Measurements from ENCODE around the gene KRT36.

Gene KRT36

DNA sequence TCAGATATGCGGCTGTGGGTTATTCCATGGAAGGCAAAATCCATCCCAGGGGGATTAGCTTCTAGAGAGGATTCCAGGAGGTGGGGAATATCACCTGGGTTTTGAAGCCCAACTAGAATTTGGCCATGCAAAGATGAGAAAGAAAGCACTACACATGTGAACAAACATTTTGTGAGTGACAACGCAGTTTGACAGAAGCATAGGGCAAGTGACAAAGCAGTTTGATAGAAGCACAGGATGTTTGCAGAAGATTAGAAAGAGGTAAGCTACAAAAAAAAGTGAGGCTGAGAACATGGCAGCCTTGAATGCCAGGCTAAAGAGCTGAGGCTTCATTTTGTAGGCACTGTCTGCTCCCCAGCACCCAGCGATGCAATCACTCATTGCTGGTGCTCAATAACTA, 36.6 kb downstream of the KRT36 start:
- TF ChIP-seq JUND (IDR thresholded peaks at IDR 0.05; ENCODE audit: low read depth) = no peak
- DNase-seq (ENCODE audit: low read depth in 1 of 2, low spot score in 1 of 2) = no peak
- in situ Hi-C loops (cut with HindIII; ENCODE audit: low pct_unique_long_range_greater_than_20kb, low sequenced_read_pairs) = no loop called here

DNA sequence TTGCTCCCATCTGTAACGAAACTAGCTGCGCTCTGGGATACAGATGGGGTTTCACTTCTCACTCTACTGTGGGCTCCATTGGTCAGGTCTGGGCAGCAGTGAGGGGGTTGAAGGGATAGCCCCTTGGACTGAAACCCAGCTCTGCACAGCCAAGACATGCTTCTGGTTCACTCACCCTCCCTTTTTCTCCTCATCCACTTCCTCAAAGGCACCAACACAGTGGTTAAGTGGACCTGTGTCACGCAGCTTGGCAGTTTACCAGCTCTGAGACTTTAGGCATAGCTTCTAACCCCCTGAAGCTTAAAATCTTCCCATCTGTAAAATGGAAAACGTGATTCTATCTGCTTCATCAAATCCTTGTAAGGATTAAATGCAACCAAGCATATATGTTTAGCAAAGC, 37.4 kb downstream of the KRT36 start:
- in situ Hi-C loops (cut with HindIII; ENCODE audit: low pct_unique_long_range_greater_than_20kb, low sequenced_read_pairs) = no loop called here
- DNase-seq (ENCODE audit: low read depth in 1 of 2, low spot score in 1 of 2) = no peak
- TF ChIP-seq JUND (IDR thresholded peaks at IDR 0.05; ENCODE audit: low read depth) = no peak

DNA sequence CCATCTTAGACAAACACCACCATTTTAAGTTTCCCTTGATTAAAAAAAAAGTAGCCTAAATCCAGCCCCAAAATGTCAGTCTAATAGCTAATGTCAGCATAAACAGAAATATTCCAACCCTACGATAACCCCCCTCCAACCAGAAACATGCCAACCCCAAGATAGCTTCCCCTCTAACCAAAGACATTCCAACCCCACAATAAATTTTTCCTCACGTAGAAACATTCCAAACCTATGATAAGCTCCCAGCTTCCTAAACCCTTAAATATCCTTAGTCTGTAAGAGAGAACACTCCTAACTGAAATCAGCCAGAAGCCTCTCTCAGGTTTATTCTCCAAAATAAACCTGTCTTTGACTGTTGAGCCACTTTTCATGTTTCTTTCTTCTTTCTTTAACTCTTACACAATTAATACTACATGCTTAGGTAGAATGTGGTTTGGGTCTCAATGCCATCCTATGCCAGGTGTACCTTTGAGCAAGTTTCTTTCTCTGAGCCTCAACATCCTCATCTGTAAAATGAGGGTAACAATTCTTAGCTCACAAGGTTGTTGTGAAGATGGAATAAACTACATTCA, 38.5 kb downstream of the KRT36 start:
- no peak for DNase-seq (ENCODE audit: low read depth in 1 of 2, low spot score in 1 of 2)
- TF ChIP-seq JUND (IDR thresholded peaks at IDR 0.05; ENCODE audit: low read depth) = no peak
- in situ Hi-C loops (cut with HindIII; ENCODE audit: low pct_unique_long_range_greater_than_20kb, low sequenced_read_pairs) = no loop called here

DNA sequence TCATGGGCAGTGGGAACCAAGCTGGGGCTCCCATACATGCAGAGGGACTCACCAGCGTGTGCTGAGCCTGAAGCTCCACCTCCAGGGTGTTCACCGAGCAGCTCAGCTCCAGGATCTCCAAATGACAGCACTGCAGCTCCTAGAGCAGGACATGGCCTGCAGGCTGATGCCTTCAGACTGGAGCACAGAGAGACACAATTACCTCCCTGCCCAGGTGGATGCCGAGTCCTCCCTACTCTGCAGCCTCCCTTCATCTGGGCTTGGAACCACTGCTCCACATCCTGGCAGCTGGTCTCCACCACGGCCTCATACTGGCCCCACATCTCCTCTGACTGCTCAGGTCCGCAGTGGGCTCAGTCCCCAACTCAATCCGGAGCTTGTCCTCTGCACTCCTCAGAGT, 40.7 kb downstream of the KRT36 start:
- in situ Hi-C loops (cut with HindIII; ENCODE audit: low pct_unique_long_range_greater_than_20kb, low sequenced_read_pairs) = no loop called here
- no peak for TF ChIP-seq JUND (IDR thresholded peaks at IDR 0.05; ENCODE audit: low read depth)
- no peak for DNase-seq (ENCODE audit: low read depth in 1 of 2, low spot score in 1 of 2)

DNA sequence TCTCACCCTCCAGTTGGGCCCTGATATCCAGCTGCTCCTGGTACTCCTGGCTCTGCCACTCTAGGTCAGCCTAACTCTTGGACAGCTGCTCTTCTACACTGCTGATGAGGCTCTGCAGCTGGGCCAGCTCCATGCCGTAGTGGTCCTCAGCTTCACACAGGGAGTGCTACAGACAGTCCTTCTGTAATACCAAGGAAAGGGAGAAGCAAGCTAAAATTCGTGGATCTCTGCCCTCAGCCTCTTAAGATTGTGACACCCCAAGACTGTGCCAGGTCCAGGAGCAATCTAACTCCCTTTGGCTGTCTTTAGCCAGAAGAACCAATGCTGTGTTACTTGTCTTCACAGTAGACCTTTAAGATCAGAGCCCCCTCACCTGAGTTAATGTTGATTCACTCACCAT, 41.2 kb downstream of the KRT36 start:
- in situ Hi-C loops (cut with HindIII; ENCODE audit: low pct_unique_long_range_greater_than_20kb, low sequenced_read_pairs) = no loop called here
- DNase-seq (ENCODE audit: low read depth in 1 of 2, low spot score in 1 of 2) = no peak
- TF ChIP-seq JUND (IDR thresholded peaks at IDR 0.05; ENCODE audit: low read depth) = no peak

DNA sequence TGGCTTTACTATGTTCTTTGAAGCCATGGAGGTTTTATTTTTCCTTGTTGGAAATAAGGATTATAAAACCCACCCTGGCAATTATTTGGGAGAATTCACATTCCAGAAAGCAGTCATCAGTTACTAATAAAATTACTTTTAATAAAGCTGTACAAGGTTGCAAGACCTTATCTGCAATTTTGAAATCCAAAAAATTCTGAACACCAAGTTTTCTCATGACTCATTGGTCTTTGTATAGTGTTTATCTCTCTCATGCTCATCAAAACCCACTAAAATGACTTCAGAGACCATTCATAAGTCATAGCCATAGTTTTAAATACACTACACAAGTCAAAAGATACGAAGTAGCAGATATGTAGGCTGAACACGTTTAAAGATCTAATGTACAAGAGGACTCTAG, 42.9 kb downstream of the KRT36 start:
- in situ Hi-C loops (cut with HindIII; ENCODE audit: low pct_unique_long_range_greater_than_20kb, low sequenced_read_pairs) = no loop called here
- DNase-seq (ENCODE audit: low read depth in 1 of 2, low spot score in 1 of 2) = no peak
- no peak for TF ChIP-seq JUND (IDR thresholded peaks at IDR 0.05; ENCODE audit: low read depth)

DNA sequence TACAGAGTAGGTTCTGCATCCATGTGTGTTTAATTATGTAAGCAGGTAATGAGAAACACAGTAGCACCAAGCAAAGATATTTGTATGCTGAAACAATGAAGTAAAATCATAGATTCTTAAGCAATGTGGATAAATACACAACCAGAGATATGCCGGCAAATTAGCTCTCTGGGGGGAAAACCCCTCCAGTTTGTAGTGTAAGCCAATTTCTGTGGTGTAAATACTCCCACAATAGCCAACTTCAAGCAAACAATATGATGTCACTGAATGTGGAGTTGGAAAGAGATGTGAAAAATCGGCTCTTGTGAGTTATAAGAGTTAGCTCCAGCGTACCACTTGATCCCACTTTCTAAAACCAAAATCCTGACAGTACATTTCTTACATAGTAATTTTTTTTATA, 45.1 kb downstream of the KRT36 start:
- DNase-seq (ENCODE audit: low read depth in 1 of 2, low spot score in 1 of 2) = no peak
- TF ChIP-seq JUND (IDR thresholded peaks at IDR 0.05; ENCODE audit: low read depth) = no peak
- in situ Hi-C loops (cut with HindIII; ENCODE audit: low pct_unique_long_range_greater_than_20kb, low sequenced_read_pairs) = no loop called here

DNA sequence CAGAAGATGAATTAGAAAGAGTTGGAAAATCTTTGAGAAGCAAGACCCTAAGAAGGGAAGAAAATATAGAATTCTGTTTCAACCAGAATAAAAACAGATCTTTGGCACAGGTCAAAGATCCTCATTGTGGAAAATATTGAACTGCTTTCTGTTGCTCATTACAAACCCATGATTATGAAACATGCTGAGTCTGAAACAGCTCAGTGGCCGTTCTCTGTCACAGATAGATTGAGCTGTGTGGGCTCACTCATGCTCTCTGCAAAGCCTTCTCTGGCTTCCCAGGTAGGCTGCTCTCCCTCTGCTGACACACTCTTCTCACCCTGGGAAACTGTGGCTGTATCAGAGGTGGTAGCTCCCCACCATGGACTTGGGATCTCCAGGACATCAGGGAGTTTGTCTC, 45.5 kb downstream of the KRT36 start:
- in situ Hi-C loops (cut with HindIII; ENCODE audit: low pct_unique_long_range_greater_than_20kb, low sequenced_read_pairs) = no loop called here

DNA sequence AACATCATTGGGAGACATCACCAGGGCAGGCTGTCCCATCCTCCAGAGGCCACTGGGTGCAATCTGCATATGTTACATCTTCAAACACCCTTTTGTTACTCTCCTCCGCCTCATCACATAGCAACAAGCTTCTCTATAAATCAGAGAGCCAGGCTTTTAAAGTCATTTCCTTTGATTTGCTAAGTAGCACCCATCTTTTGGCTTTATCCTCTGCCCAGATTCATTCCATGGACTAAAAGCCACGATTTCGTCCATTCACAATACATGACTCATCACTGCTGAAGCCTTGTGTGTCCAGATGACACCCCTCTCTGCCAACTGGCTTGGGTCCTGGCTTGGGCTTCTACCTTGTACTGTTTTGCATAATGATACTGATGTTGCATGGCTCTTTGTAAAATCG, 47.0 kb downstream of the KRT36 start:
- in situ Hi-C loops (cut with HindIII; ENCODE audit: low pct_unique_long_range_greater_than_20kb, low sequenced_read_pairs) = no loop called here
- TF ChIP-seq JUND (IDR thresholded peaks at IDR 0.05; ENCODE audit: low read depth) = no peak
- no peak for DNase-seq (ENCODE audit: low read depth in 1 of 2, low spot score in 1 of 2)

More for the DNA sequence above, 45.5 kb downstream of the KRT36 start:
- no peak for TF ChIP-seq JUND (IDR thresholded peaks at IDR 0.05; ENCODE audit: low read depth)
- DNase-seq (ENCODE audit: low read depth in 1 of 2, low spot score in 1 of 2) = no peak

DNA sequence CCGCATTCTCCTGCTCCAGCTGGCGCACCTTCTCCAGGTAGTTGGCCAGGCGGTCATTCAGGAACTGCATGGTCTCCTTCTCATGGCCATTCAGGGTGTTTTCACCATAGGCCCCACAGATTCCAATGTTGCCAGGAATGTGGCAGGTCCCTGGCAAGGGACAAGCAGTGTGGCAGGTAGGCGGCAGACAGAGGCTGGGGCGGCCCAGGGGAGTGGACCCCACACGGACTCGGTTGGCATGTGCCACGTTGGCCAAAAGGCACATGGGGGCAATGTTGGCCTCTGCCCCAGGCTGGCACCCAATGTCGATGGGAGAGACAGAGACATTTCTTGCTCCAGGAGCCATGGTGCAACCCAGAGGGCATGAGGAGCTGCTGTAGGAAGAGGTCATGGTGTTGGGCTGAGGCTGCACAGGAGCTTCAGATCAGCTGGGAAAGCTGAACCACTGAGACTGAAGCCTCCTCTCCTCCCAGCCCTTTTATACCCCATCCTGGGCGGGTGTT, 49.1 kb downstream of the KRT36 start, which contains the start of gene KRT38:
KRT38 (minus strand) TSS at position 453 of the 503 bp plus-strand sequence; CDS start at position 391, 62 bp downstream.
- no peak for TF ChIP-seq JUND (IDR thresholded peaks at IDR 0.05; ENCODE audit: low read depth)
- DNase-seq (ENCODE audit: low read depth in 1 of 2, low spot score in 1 of 2) = no peak
- in situ Hi-C loops (cut with HindIII; ENCODE audit: low pct_unique_long_range_greater_than_20kb, low sequenced_read_pairs) = no loop called here

DNA sequence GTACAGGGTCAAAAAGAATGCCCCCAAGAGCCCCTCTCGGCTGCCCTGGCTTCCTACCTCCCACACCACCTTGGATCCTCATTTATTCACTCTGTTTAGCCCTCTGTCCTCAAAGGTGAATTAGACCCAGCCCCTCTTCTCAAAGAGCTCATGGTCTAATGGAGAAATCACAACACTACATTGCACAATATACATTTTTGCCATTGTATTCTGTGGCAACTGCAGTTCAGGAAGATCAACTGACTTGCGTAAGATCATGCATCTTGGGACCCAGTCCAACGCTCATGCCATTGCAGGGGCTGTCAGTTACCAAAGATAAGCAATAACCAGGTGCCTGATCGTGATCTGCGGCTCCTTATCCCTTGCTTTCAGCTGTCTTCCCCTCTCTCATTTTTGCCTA, 50.3 kb downstream of the KRT36 start:
- no peak for TF ChIP-seq JUND (IDR thresholded peaks at IDR 0.05; ENCODE audit: low read depth)
- in situ Hi-C loops (cut with HindIII; ENCODE audit: low pct_unique_long_range_greater_than_20kb, low sequenced_read_pairs) = no loop called here
- no peak for DNase-seq (ENCODE audit: low read depth in 1 of 2, low spot score in 1 of 2)

DNA sequence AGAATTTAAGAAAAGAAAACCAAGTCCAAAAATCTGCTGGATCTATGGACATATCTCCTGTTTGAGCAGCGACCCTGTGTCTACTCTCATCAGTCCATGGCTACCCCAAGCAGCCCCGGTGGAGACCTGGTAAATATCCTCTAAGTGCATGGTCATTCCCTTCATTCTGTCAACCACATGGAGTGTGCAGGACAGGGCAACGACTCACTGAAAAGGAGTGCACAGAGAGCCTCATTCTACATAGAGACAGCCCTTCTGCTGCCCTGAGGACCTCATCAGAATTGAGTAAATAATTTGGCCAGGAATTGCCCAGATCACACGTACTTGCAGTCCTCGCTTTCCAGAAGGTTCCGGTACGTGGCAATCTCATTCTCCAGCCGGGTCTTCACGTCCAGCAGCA, 51.9 kb downstream of the KRT36 start:
- TF ChIP-seq JUND (IDR thresholded peaks at IDR 0.05; ENCODE audit: low read depth) = no peak
- in situ Hi-C loops (cut with HindIII; ENCODE audit: low pct_unique_long_range_greater_than_20kb, low sequenced_read_pairs) = no loop called here
- DNase-seq (ENCODE audit: low read depth in 1 of 2, low spot score in 1 of 2) = no peak

DNA sequence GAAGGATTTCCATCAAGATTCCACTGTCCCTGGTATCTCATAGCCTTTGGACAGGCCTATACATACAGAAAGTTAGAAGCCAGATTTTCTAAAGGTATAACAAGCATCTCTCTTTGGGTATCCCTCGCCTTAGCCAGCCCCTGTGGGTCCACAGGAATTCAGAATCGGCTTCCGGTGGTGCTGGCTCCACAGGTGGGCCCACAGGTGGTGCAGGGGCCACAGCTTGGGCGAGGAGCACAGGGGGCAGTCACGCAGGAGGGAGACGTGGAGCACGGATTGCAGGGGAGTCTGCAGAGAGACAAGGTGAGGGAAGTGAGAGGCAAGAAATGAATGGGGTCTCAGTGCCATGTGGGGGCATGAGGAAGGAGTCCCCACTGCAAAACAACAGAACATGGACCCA, 52.5 kb downstream of the KRT36 start:
- no peak for DNase-seq (ENCODE audit: low read depth in 1 of 2, low spot score in 1 of 2)
- TF ChIP-seq JUND (IDR thresholded peaks at IDR 0.05; ENCODE audit: low read depth) = no peak
- in situ Hi-C loops (cut with HindIII; ENCODE audit: low pct_unique_long_range_greater_than_20kb, low sequenced_read_pairs) = no loop called here
